ENCODE measurements around the gene FAM124A. TPM values are rescaled to one million over a fixed set of nuclear protein-coding genes. Genes with fewer than 3 reads are reported as not detected.

The FAM124A gene
- total and polyA plus RNA-seq, 7 donors, result 0.51 to 1.5 (median 0.75) TPM

- Histone ChIP-seq H3K4me3 (no peak overlapping the region), H3K27me3 (ENCODE audit: insufficient read depth in 3 of 3, low read length in 2 of 3) (no peaks in the 10 kb centered on the region), H3K4me1 (no peaks in the 10 kb centered on the region), H3K27ac (no peak overlapping the region), H3K9me3 (no peaks in the 10 kb centered on the region), H3K36me3 (ENCODE audit: insufficient read depth in 1 of 2, low read depth in 1 of 2) (no peaks in the 10 kb centered on the region)
- intact Hi-C loops (cut with DNase I), result no loop called here
- no peak for TF ChIP-seq CTCF (IDR thresholded peaks at IDR 0.05)
- 50 to 64% (median 57%) methylated on average over 4 of the region's 4 CpGs for WGBS, 3 donors
- DNase-seq, result no peak
- no peak for ATAC-seq
Measured at GRCh38 chr13:51235756-51236490, 13.7 kb downstream of the FAM124A start.

DNA sequence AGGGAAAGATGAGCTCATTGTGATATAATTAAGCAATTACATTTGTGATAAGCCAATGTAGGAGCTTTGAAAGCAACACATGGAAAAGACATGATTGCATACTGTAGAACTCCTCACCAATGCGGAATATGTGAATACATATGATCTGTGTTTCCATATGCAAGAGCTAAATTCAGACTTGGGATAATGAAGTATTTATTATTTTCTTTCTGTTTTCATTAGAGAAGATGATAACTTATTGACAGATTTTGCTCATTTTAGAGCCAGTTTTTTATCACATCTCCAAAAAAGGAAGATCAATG lies 14.2 kb downstream of the FAM124A start:
- TF ChIP-seq CTCF (IDR thresholded peaks at IDR 0.05), result no peak
- Histone ChIP-seq H3K4me3 (no peak overlapping the region), H3K27ac (no peak overlapping the region), H3K4me1 (no peaks in the 10 kb centered on the region), H3K9me3 (no peaks in the 10 kb centered on the region), H3K27me3 (ENCODE audit: insufficient read depth in 3 of 3, low read length in 2 of 3) (no peaks in the 10 kb centered on the region), H3K36me3 (ENCODE audit: insufficient read depth in 1 of 2, low read depth in 1 of 2) (no peaks in the 10 kb centered on the region)
- intact Hi-C loops (cut with DNase I), result no loop called here
- WGBS, 3 donors, result 94 to 98% (median 98%) methylated on average over 1 of the region's 1 CpG
- DNase-seq, result no peak
- ATAC-seq, result no peak

GRCh38 chr13:51237386-51237785 lies 15.2 kb downstream of the FAM124A start:
- Histone ChIP-seq H3K4me3 (no peak overlapping the region), H3K4me1 (no peaks in the 10 kb centered on the region), H3K9me3 (no peaks in the 10 kb centered on the region), H3K36me3 (ENCODE audit: insufficient read depth in 1 of 2, low read depth in 1 of 2) (no peaks in the 10 kb centered on the region), H3K27ac (no peak overlapping the region), H3K27me3 (ENCODE audit: insufficient read depth in 3 of 3, low read length in 2 of 3) (no peaks in the 10 kb centered on the region)
- TF ChIP-seq CTCF (IDR thresholded peaks at IDR 0.05), result no peak
- WGBS, 3 donors, result 70 to 75% (median 73%) methylated on average over 4 of the region's 4 CpGs
- ATAC-seq, result no peak
- no peak for DNase-seq
- intact Hi-C loops (cut with DNase I), result no loop called here

DNA sequence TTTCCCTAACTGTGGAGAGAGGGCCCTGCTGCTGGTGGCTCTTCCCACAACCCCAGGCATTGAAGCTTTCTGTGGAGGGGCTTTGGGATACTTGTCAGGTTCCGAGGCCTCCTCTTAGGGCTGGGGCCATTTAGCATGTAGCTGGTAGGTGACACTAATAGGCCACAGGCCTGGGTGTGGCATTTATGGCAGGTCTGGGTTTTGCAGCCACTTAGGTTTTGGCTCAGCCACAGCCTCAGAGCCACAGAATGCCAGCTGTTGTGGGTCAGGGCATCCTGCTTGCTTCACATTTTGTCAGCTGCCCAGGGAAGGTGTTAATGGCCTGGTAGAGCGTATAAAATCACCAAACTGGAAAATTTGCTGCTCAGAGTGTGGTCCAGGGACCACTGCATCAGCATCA lies 15.7 kb downstream of the FAM124A start:
- no peak for TF ChIP-seq CTCF (IDR thresholded peaks at IDR 0.05)
- intact Hi-C loops (cut with DNase I), result no loop called here
- DNase-seq, result no peak
- Histone ChIP-seq H3K9me3 (no peaks in the 10 kb centered on the region), H3K36me3 (ENCODE audit: insufficient read depth in 1 of 2, low read depth in 1 of 2) (no peaks in the 10 kb centered on the region), H3K27ac (no peak overlapping the region), H3K4me1 (no peaks in the 10 kb centered on the region), H3K27me3 (ENCODE audit: insufficient read depth in 3 of 3, low read length in 2 of 3) (no peaks in the 10 kb centered on the region), H3K4me3 (no peak overlapping the region)
- 82 to 98% (median 96%) methylated on average over 2 of the region's 2 CpGs for WGBS, 3 donors
- no peak for ATAC-seq

- H3K4me3 ChIP-seq, result no peak overlapping the region
- H3K36me3 ChIP-seq (ENCODE audit: insufficient read depth in 1 of 2, low read depth in 1 of 2), result no peaks in the 10 kb centered on the region
- DNase-seq, result no peak
- no peaks in the 10 kb centered on the region for H3K4me1 ChIP-seq
- no peak overlapping the region for H3K27ac ChIP-seq
- intact Hi-C loops (cut with DNase I), result no loop called here
- no peaks in the 10 kb centered on the region for H3K27me3 ChIP-seq (ENCODE audit: insufficient read depth in 3 of 3, low read length in 2 of 3)
- ATAC-seq, result no peak
- WGBS, 3 donors, result 65 to 66% (median 65%) methylated on average over 5 of the region's 5 CpGs
- H3K9me3 ChIP-seq, result no peaks in the 10 kb centered on the region
- no peak for TF ChIP-seq CTCF (IDR thresholded peaks at IDR 0.05)
Measured at GRCh38 chr13:51240178-51240577, 18.0 kb downstream of the FAM124A start.

Measured in psoas muscle (tissue), 8 donors.